ENCODE data around the gene DEFB132.

DNA sequence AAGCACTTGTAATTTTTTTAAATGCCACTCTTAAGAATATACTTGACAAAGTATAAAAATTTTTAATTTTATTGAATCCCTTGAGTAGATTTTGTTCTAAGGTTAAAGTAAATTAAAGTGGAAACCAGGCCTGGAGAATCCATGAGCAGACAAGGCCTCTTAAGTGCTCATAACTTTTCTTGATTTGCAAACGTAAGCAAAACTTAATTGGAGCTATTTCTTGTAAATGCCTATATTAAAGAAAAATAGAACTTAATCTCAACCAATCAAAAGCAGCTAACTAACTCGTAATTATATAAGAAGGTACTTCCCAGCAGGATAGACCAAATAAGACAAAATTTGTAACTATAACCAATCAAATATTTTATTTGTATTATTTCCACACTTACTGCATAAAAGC is 43.1 kb upstream of the DEFB132 start:
- TF ChIP-seq, protein P1, sequence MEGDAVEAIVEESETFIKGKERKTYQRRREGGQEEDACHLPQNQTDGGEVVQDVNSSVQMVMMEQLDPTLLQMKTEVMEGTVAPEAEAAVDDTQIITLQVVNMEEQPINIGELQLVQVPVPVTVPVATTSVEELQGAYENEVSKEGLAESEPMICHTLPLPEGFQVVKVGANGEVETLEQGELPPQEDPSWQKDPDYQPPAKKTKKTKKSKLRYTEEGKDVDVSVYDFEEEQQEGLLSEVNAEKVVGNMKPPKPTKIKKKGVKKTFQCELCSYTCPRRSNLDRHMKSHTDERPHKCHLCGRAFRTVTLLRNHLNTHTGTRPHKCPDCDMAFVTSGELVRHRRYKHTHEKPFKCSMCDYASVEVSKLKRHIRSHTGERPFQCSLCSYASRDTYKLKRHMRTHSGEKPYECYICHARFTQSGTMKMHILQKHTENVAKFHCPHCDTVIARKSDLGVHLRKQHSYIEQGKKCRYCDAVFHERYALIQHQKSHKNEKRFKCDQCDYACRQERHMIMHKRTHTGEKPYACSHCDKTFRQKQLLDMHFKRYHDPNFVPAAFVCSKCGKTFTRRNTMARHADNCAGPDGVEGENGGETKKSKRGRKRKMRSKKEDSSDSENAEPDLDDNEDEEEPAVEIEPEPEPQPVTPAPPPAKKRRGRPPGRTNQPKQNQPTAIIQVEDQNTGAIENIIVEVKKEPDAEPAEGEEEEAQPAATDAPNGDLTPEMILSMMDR (IDR thresholded peaks at IDR 0.05; ENCODE audit: extremely low read depth in 1 of 2, insufficient read depth in 1 of 2, low read depth in 1 of 2, low read length in 2 of 2), result no peak
- TF ChIP-seq POLR2AphosphoS5 (IDR thresholded peaks at IDR 0.05; ENCODE audit: insufficient read depth, low read depth, low read length), result no peak

Measured in endothelial cell of umbilical vein (primary cell).